ENCODE results near the gene ATXN7.

The ATXN7 gene

GRCh38 chr3:63986831-63987230, 123.2 kb downstream of the ATXN7 start:
- no peak overlapping the region for H3K4me3 ChIP-seq (ENCODE audit: low read length in 2 of 2)
- H3K9ac ChIP-seq (ENCODE audit: low read length in 2 of 2), result no peak overlapping the region
- no peaks in the 10 kb centered on the region for H3K9me3 ChIP-seq (ENCODE audit: control insufficient read depth in 2 of 2, low read length in 2 of 2)
- H3K27me3 ChIP-seq (ENCODE audit: control insufficient read depth in 1 of 2, insufficient read depth in 2 of 2, low read length in 2 of 2), result no peaks in the 10 kb centered on the region
- peaks cover 46 to 51% of the 10 kb centered on the region in 2 donors for H3K36me3 ChIP-seq (ENCODE audit: control insufficient read depth in 2 of 2, insufficient read depth in 2 of 2, low read length in 2 of 2)
- H3K4me1 ChIP-seq (ENCODE audit: control insufficient read depth, insufficient read depth, low read length), result peaks cover 4% of the 10 kb centered on the region
- H3K27ac ChIP-seq (ENCODE audit: low read length), result no peak overlapping the region

GRCh38 chr3:63988943-63989342, 125.3 kb downstream of the ATXN7 start:
- Histone ChIP-seq H3K4me1 (ENCODE audit: control insufficient read depth, insufficient read depth, low read length) (peaks cover 3% of the 10 kb centered on the region), H3K4me3 (ENCODE audit: low read length in 2 of 2) (no peak overlapping the region), H3K27ac (ENCODE audit: low read length) (no peak overlapping the region), H3K9ac (ENCODE audit: low read length in 2 of 2) (no peak overlapping the region), H3K36me3 (ENCODE audit: control insufficient read depth in 2 of 2, insufficient read depth in 2 of 2, low read length in 2 of 2) (peaks cover 58% of the 10 kb centered on the region in 2 donors), H3K9me3 (ENCODE audit: control insufficient read depth in 2 of 2, low read length in 2 of 2) (no peaks in the 10 kb centered on the region), H3K27me3 (ENCODE audit: control insufficient read depth in 1 of 2, insufficient read depth in 2 of 2, low read length in 2 of 2) (no peaks in the 10 kb centered on the region)

GRCh38 chr3:63990204-63990603, 126.5 kb downstream of the ATXN7 start:
- Histone ChIP-seq H3K27ac (ENCODE audit: low read length) (peak overlapping the region; percentile 24), H3K4me3 (ENCODE audit: low read length in 2 of 2) (no peak overlapping the region), H3K36me3 (ENCODE audit: control insufficient read depth in 2 of 2, insufficient read depth in 2 of 2, low read length in 2 of 2) (peaks cover 54 to 57% of the 10 kb centered on the region in 2 donors), H3K27me3 (ENCODE audit: control insufficient read depth in 1 of 2, insufficient read depth in 2 of 2, low read length in 2 of 2) (no peaks in the 10 kb centered on the region), H3K9me3 (ENCODE audit: control insufficient read depth in 2 of 2, low read length in 2 of 2) (no peaks in the 10 kb centered on the region), H3K4me1 (ENCODE audit: control insufficient read depth, insufficient read depth, low read length) (peaks cover 3% of the 10 kb centered on the region), H3K9ac (ENCODE audit: low read length in 2 of 2) (no peak overlapping the region)

- H3K4me3 ChIP-seq (ENCODE audit: low read length in 2 of 2), result no peak overlapping the region
- peak overlapping the region; percentile 24 for H3K27ac ChIP-seq (ENCODE audit: low read length)
- H3K36me3 ChIP-seq (ENCODE audit: control insufficient read depth in 2 of 2, insufficient read depth in 2 of 2, low read length in 2 of 2), result peaks cover 54 to 63% of the 10 kb centered on the region in 2 donors
- no peaks in the 10 kb centered on the region for H3K9me3 ChIP-seq (ENCODE audit: control insufficient read depth in 2 of 2, low read length in 2 of 2)
- peaks cover 3% of the 10 kb centered on the region for H3K4me1 ChIP-seq (ENCODE audit: control insufficient read depth, insufficient read depth, low read length)
- H3K27me3 ChIP-seq (ENCODE audit: control insufficient read depth in 1 of 2, insufficient read depth in 2 of 2, low read length in 2 of 2), result no peaks in the 10 kb centered on the region
- H3K9ac ChIP-seq (ENCODE audit: low read length in 2 of 2), result no peak overlapping the region
Measured at GRCh38 chr3:63990733-63991132, 127.1 kb downstream of the ATXN7 start.

- peaks cover 63 to 71% of the 10 kb centered on the region in 2 donors for H3K36me3 ChIP-seq (ENCODE audit: control insufficient read depth in 2 of 2, insufficient read depth in 2 of 2, low read length in 2 of 2)
- H3K4me3 ChIP-seq (ENCODE audit: low read length in 2 of 2), result no peak overlapping the region
- H3K27me3 ChIP-seq (ENCODE audit: control insufficient read depth in 1 of 2, insufficient read depth in 2 of 2, low read length in 2 of 2), result no peaks in the 10 kb centered on the region
- H3K9ac ChIP-seq (ENCODE audit: low read length in 2 of 2), result no peak overlapping the region
- no peak overlapping the region for H3K27ac ChIP-seq (ENCODE audit: low read length)
- no peaks in the 10 kb centered on the region for H3K9me3 ChIP-seq (ENCODE audit: control insufficient read depth in 2 of 2, low read length in 2 of 2)
- peaks cover 3% of the 10 kb centered on the region for H3K4me1 ChIP-seq (ENCODE audit: control insufficient read depth, insufficient read depth, low read length)
Measured at GRCh38 chr3:63991666-63992065, 128.0 kb downstream of the ATXN7 start.

GRCh38 chr3:63992516-63993209, 129.0 kb downstream of the ATXN7 start:
- peaks cover 65 to 73% of the 10 kb centered on the region in 2 donors for H3K36me3 ChIP-seq (ENCODE audit: control insufficient read depth in 2 of 2, insufficient read depth in 2 of 2, low read length in 2 of 2)
- H3K27ac ChIP-seq (ENCODE audit: low read length), result no peak overlapping the region
- H3K9me3 ChIP-seq (ENCODE audit: control insufficient read depth in 2 of 2, low read length in 2 of 2), result no peaks in the 10 kb centered on the region
- H3K4me1 ChIP-seq (ENCODE audit: control insufficient read depth, insufficient read depth, low read length), result peaks cover 3% of the 10 kb centered on the region
- no peaks in the 10 kb centered on the region for H3K27me3 ChIP-seq (ENCODE audit: control insufficient read depth in 1 of 2, insufficient read depth in 2 of 2, low read length in 2 of 2)
- no peak overlapping the region for H3K4me3 ChIP-seq (ENCODE audit: low read length in 2 of 2)
- peak overlapping the region in 1 of 2 donors; percentile 16 for H3K9ac ChIP-seq (ENCODE audit: low read length in 2 of 2)

GRCh38 chr3:63993653-63994079, 130.0 kb downstream of the ATXN7 start:
- Histone ChIP-seq H3K9me3 (ENCODE audit: control insufficient read depth in 2 of 2, low read length in 2 of 2) (no peaks in the 10 kb centered on the region), H3K9ac (ENCODE audit: low read length in 2 of 2) (no peak overlapping the region), H3K36me3 (ENCODE audit: control insufficient read depth in 2 of 2, insufficient read depth in 2 of 2, low read length in 2 of 2) (peaks cover 58 to 65% of the 10 kb centered on the region in 2 donors), H3K4me3 (ENCODE audit: low read length in 2 of 2) (no peak overlapping the region), H3K27me3 (ENCODE audit: control insufficient read depth in 1 of 2, insufficient read depth in 2 of 2, low read length in 2 of 2) (no peaks in the 10 kb centered on the region), H3K27ac (ENCODE audit: low read length) (no peak overlapping the region), H3K4me1 (ENCODE audit: control insufficient read depth, insufficient read depth, low read length) (peaks cover 3% of the 10 kb centered on the region)

- Histone ChIP-seq H3K36me3 (ENCODE audit: control insufficient read depth in 2 of 2, insufficient read depth in 2 of 2, low read length in 2 of 2) (peaks cover 46 to 61% of the 10 kb centered on the region in 2 donors), H3K4me3 (ENCODE audit: low read length in 2 of 2) (no peak overlapping the region), H3K9me3 (ENCODE audit: control insufficient read depth in 2 of 2, low read length in 2 of 2) (no peaks in the 10 kb centered on the region), H3K27me3 (ENCODE audit: control insufficient read depth in 1 of 2, insufficient read depth in 2 of 2, low read length in 2 of 2) (no peaks in the 10 kb centered on the region), H3K27ac (ENCODE audit: low read length) (no peak overlapping the region), H3K9ac (ENCODE audit: low read length in 2 of 2) (no peak overlapping the region), H3K4me1 (ENCODE audit: control insufficient read depth, insufficient read depth, low read length) (peaks cover 3% of the 10 kb centered on the region)
Measured at GRCh38 chr3:63995086-63995485, 131.4 kb downstream of the ATXN7 start.

GRCh38 chr3:63998852-63999754, 135.4 kb downstream of the ATXN7 start:
- Histone ChIP-seq H3K27me3 (ENCODE audit: control insufficient read depth in 1 of 2, insufficient read depth in 2 of 2, low read length in 2 of 2) (no peaks in the 10 kb centered on the region), H3K36me3 (ENCODE audit: control insufficient read depth in 2 of 2, insufficient read depth in 2 of 2, low read length in 2 of 2) (peaks cover 28 to 42% of the 10 kb centered on the region in 2 donors), H3K9me3 (ENCODE audit: control insufficient read depth in 2 of 2, low read length in 2 of 2) (no peaks in the 10 kb centered on the region), H3K27ac (ENCODE audit: low read length) (no peak overlapping the region), H3K9ac (ENCODE audit: low read length in 2 of 2) (no peak overlapping the region), H3K4me1 (ENCODE audit: control insufficient read depth, insufficient read depth, low read length) (no peaks in the 10 kb centered on the region), H3K4me3 (ENCODE audit: low read length in 2 of 2) (no peak overlapping the region)

GRCh38 chr3:64000453-64001055, 136.9 kb downstream of the ATXN7 start:
- H3K27me3 ChIP-seq (ENCODE audit: control insufficient read depth in 1 of 2, insufficient read depth in 2 of 2, low read length in 2 of 2), result no peaks in the 10 kb centered on the region
- no peaks in the 10 kb centered on the region for H3K9me3 ChIP-seq (ENCODE audit: control insufficient read depth in 2 of 2, low read length in 2 of 2)
- H3K9ac ChIP-seq (ENCODE audit: low read length in 2 of 2), result no peak overlapping the region
- peaks cover 25 to 43% of the 10 kb centered on the region in 2 donors for H3K36me3 ChIP-seq (ENCODE audit: control insufficient read depth in 2 of 2, insufficient read depth in 2 of 2, low read length in 2 of 2)
- H3K4me3 ChIP-seq (ENCODE audit: low read length in 2 of 2), result no peak overlapping the region
- no peak overlapping the region for H3K27ac ChIP-seq (ENCODE audit: low read length)
- no peaks in the 10 kb centered on the region for H3K4me1 ChIP-seq (ENCODE audit: control insufficient read depth, insufficient read depth, low read length)

All from stomach smooth muscle (tissue), 2 donors.